ENCODE results near the gene SLC5A10.
A peak's percentile ranks its signal among the peaks of the same experiment; 100 is the strongest.

The SLC5A10 gene

DNA sequence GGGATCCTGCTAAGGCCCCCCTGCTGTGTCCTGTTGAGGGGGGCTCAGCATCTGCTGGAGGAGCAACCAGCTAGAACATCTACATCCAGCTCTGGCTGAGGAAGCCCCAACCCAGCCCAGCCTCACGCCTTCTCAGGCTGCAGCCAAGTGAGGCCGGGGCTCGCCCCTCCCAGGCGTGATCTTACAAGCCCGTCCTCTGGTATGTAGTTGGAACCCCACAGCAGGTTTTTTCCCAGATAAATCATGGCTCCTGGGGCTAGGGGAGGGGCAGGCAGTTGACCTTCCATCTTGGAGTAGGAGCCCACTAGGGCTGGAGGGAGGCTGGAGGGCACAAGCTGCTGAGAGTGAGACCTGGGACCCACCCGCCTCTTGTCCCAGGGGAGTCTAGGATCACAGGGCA, 47.9 kb downstream of the SLC5A10 start:
- Histone ChIP-seq H3K9me3 (ENCODE audit: control insufficient read depth in 2 of 2, low read length in 2 of 2) (no peaks in the 10 kb centered on the region), H3K27me3 (ENCODE audit: control insufficient read depth in 2 of 2, insufficient read depth in 2 of 2, low read length in 2 of 2) (no peaks in the 10 kb centered on the region), H3K4me3 (ENCODE audit: low read length in 2 of 2) (no peak overlapping the region), H3K4me1 (ENCODE audit: control insufficient read depth in 2 of 2, insufficient read depth in 2 of 2, low read length in 2 of 2) (peaks cover 40 to 57% of the 10 kb centered on the region in 2 donors), H3K36me3 (ENCODE audit: control insufficient read depth in 2 of 2, insufficient read depth in 2 of 2, low read length in 2 of 2) (peaks cover 4 to 7% of the 10 kb centered on the region in 2 donors), H3K9ac (ENCODE audit: low read depth in 1 of 2, low read length in 2 of 2) (no peak overlapping the region), H3K27ac (ENCODE audit: low read depth in 2 of 2, low read length in 2 of 2) (no peak overlapping the region)

DNA sequence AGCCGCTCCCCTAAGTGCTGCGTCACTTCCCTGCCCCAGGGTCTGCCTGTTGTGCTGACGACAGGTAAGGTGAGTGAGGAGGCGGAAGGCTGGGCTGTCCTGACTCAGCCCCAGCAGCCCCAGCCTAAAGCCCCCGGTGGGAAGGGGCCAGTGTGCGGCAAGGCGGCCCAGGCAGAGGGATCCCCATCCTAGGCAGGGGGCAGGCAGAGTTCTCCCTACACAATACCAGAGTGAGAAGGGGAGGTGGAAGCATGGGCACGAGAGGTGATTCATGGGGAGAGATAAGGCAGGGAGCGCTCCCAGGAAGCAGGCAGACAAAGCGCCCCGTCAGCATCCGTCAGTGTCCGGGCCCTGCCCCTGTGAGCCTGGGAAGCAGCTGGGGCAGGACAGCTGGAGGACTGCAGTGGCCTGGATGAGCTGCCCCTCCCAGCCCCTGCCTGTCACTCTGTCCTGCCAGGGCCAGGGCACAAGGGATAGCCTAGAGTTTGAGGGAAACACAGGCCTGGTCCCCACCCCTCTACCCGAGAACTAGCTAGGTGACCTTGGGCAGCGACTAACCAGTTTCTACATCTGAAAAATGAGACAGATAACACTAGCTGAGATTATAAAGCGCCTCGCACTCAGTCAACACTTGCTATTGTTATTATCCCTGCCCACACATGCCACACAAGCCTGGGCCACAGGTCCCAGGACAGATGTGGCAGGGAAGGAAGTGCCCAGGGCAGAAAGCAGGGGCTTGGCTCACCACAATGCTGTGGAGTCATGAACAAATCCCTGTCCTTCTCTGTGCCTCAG, 48.8 kb downstream of the SLC5A10 start:
- peaks cover 45 to 62% of the 10 kb centered on the region in 2 donors for H3K4me1 ChIP-seq (ENCODE audit: control insufficient read depth in 2 of 2, insufficient read depth in 2 of 2, low read length in 2 of 2)
- peaks cover 4 to 7% of the 10 kb centered on the region in 2 donors for H3K36me3 ChIP-seq (ENCODE audit: control insufficient read depth in 2 of 2, insufficient read depth in 2 of 2, low read length in 2 of 2)
- peak overlapping the region in 1 of 2 donors; percentile 37 for H3K4me3 ChIP-seq (ENCODE audit: low read length in 2 of 2)
- H3K27me3 ChIP-seq (ENCODE audit: control insufficient read depth in 2 of 2, insufficient read depth in 2 of 2, low read length in 2 of 2), result no peaks in the 10 kb centered on the region
- peak overlapping the region; percentile 63 to 85 for H3K27ac ChIP-seq (ENCODE audit: low read depth in 2 of 2, low read length in 2 of 2)
- peak overlapping the region; percentile 14 to 90 for H3K9ac ChIP-seq (ENCODE audit: low read depth in 1 of 2, low read length in 2 of 2)
- H3K9me3 ChIP-seq (ENCODE audit: control insufficient read depth in 2 of 2, low read length in 2 of 2), result no peaks in the 10 kb centered on the region

DNA sequence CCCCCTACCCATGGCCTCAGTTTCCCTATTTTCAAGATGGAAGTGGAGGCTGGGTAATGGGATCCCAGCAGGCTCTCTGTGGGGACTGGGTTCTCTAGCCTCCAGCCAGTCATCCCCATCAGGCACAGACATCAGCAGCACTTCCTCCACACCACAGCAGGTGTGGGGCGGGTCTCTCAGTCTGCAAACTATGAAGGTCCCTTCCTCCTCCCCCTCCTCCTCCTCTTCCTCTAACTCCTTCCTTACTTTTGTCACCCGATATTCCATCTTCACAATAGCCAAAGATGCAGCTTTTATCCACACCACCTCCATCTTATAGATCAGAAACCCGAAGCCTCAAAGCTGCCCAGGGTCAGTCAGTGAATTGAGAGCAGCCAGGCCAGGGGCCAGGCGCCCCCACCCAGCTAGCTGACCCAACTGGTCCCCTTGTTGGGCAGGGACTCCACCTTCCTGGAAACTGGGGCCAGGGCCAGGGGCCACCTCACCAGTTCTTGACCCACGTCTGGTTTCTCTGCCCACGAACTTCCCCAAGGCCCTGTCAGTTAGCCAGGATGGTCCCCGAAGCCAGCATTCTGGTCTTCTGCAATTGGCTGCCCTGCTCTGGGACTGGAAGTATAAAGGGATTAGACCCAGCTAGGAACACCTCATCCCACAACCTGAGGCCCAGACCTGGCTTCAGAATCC, 50.1 kb downstream of the SLC5A10 start:
- peaks cover 4% of the 10 kb centered on the region in 2 donors for H3K36me3 ChIP-seq (ENCODE audit: control insufficient read depth in 2 of 2, insufficient read depth in 2 of 2, low read length in 2 of 2)
- H3K4me1 ChIP-seq (ENCODE audit: control insufficient read depth in 2 of 2, insufficient read depth in 2 of 2, low read length in 2 of 2), result peaks cover 45 to 57% of the 10 kb centered on the region in 2 donors
- H3K9ac ChIP-seq (ENCODE audit: low read depth in 1 of 2, low read length in 2 of 2), result peak overlapping the region in 1 of 2 donors; percentile 90
- H3K27ac ChIP-seq (ENCODE audit: low read depth in 2 of 2, low read length in 2 of 2), result peak overlapping the region in 1 of 2 donors; percentile 28
- no peaks in the 10 kb centered on the region for H3K9me3 ChIP-seq (ENCODE audit: control insufficient read depth in 2 of 2, low read length in 2 of 2)
- peak overlapping the region; percentile 71 to 95 for H3K4me3 ChIP-seq (ENCODE audit: low read length in 2 of 2)
- no peaks in the 10 kb centered on the region for H3K27me3 ChIP-seq (ENCODE audit: control insufficient read depth in 2 of 2, insufficient read depth in 2 of 2, low read length in 2 of 2)

DNA sequence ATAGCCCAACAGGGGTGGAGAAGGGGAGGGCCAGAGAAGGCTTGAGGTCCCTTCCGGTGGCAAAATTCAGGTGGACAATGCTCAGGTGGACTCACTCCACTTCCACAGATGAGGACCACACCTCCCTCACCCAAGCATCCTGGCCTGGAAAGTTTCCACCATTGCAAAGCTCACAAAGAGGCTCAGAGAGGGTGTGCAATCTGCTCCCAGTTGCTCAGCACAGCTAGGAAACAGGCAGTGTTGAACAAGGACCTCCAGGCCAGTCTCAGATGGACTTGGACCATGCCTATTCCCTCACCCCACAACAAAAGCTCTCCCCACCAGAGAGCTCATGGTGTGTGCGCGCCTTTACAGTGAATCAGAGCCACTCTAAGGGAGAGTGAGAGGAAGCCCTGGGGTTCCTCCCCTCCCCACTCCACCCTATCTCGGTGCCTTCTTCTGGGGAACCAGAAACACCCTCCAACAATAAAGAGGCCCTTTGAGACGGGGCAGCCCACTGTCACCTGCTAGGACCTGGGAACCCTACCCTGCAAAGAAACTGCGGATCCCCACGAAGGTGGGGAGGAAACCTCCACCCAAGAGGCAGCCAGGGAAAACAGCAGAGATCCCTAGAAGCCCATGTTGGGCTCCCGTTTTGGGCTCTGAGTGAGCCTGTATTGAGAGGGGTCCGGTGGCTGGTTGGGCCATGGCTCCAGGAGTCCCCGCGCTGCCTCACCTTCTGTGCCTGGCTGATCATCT, 51.0 kb downstream of the SLC5A10 start:
- Histone ChIP-seq H3K27me3 (ENCODE audit: control insufficient read depth in 2 of 2, insufficient read depth in 2 of 2, low read length in 2 of 2) (no peaks in the 10 kb centered on the region), H3K4me3 (ENCODE audit: low read length in 2 of 2) (peak overlapping the region; percentile 71 to 95), H3K4me1 (ENCODE audit: control insufficient read depth in 2 of 2, insufficient read depth in 2 of 2, low read length in 2 of 2) (peaks cover 41 to 47% of the 10 kb centered on the region in 2 donors), H3K27ac (ENCODE audit: low read depth in 2 of 2, low read length in 2 of 2) (peak overlapping the region; percentile 80 to 91), H3K9ac (ENCODE audit: low read depth in 1 of 2, low read length in 2 of 2) (peak overlapping the region; percentile 74 to 90), H3K36me3 (ENCODE audit: control insufficient read depth in 2 of 2, insufficient read depth in 2 of 2, low read length in 2 of 2) (peaks cover 2 to 4% of the 10 kb centered on the region in 2 donors), H3K9me3 (ENCODE audit: control insufficient read depth in 2 of 2, low read length in 2 of 2) (no peaks in the 10 kb centered on the region)

GRCh38 chr17:19003543-19004420, 51.8 kb downstream of the SLC5A10 start:
- Histone ChIP-seq H3K27me3 (ENCODE audit: control insufficient read depth in 2 of 2, insufficient read depth in 2 of 2, low read length in 2 of 2) (no peaks in the 10 kb centered on the region), H3K4me3 (ENCODE audit: low read length in 2 of 2) (peak overlapping the region; percentile 79 to 95), H3K27ac (ENCODE audit: low read depth in 2 of 2, low read length in 2 of 2) (peak overlapping the region; percentile 82 to 91), H3K4me1 (ENCODE audit: control insufficient read depth in 2 of 2, insufficient read depth in 2 of 2, low read length in 2 of 2) (peaks cover 38 to 43% of the 10 kb centered on the region in 2 donors), H3K9ac (ENCODE audit: low read depth in 1 of 2, low read length in 2 of 2) (peak overlapping the region; percentile 74 to 90), H3K9me3 (ENCODE audit: control insufficient read depth in 2 of 2, low read length in 2 of 2) (no peaks in the 10 kb centered on the region), H3K36me3 (ENCODE audit: control insufficient read depth in 2 of 2, insufficient read depth in 2 of 2, low read length in 2 of 2) (peaks cover 2 to 4% of the 10 kb centered on the region in 2 donors)

DNA sequence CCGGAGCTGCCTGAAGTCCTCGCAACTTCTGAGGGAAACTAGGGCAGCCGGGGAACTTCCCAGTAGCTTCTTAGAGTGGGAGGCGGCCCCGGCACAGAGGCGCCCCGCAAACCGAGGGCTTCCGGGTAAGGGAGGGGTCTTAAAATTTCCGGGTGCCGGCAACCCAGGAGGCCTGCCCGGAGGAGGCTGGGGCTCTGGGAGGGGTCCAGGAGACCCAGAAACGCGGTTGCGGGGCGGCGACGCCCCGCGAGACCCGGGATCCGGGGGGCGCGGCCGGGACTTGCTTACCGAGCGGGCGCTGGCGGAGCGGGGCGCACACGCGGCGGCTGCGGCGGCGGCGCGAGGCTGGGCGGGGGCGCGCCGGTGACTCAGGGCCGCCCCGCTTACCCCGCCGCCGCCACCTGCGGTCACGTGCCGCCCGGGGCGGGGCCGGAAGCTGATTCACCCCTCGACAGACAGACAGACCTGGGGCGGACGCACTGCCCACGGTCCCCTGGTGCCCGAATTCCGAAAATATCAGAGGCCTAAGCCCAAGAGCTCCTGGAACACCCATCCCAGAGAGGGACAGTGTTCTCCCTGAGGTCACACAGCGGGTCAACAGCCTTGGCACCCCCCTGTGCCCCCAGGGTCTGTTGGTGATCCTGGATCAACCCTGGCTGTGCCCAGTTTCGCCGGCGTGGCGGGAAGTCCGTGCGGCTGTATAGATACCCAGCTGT, 52.6 kb downstream of the SLC5A10 start, which contains the start of gene FAM83G:
FAM83G (minus strand) TSS at position 344 of the 716 bp plus-strand sequence. CDS start 723 bp downstream, outside the sequence.
- Histone ChIP-seq H3K27me3 (ENCODE audit: control insufficient read depth in 2 of 2, insufficient read depth in 2 of 2, low read length in 2 of 2) (no peaks in the 10 kb centered on the region), H3K9ac (ENCODE audit: low read depth in 1 of 2, low read length in 2 of 2) (peak within 1 kb of the TSS; percentile 85 to 90), H3K4me1 (ENCODE audit: control insufficient read depth in 2 of 2, insufficient read depth in 2 of 2, low read length in 2 of 2) (peaks cover 38 to 43% of the 10 kb centered on the region in 2 donors), H3K4me3 (ENCODE audit: low read length in 2 of 2) (peak within 1 kb of the TSS; percentile 79 to 95), H3K9me3 (ENCODE audit: control insufficient read depth in 2 of 2, low read length in 2 of 2) (no peaks in the 10 kb centered on the region), H3K27ac (ENCODE audit: low read depth in 2 of 2, low read length in 2 of 2) (peak within 1 kb of the TSS; percentile 88 to 91), H3K36me3 (ENCODE audit: control insufficient read depth in 2 of 2, insufficient read depth in 2 of 2, low read length in 2 of 2) (peaks cover 0 to 4% of the 10 kb centered on the region in 2 donors)

DNA sequence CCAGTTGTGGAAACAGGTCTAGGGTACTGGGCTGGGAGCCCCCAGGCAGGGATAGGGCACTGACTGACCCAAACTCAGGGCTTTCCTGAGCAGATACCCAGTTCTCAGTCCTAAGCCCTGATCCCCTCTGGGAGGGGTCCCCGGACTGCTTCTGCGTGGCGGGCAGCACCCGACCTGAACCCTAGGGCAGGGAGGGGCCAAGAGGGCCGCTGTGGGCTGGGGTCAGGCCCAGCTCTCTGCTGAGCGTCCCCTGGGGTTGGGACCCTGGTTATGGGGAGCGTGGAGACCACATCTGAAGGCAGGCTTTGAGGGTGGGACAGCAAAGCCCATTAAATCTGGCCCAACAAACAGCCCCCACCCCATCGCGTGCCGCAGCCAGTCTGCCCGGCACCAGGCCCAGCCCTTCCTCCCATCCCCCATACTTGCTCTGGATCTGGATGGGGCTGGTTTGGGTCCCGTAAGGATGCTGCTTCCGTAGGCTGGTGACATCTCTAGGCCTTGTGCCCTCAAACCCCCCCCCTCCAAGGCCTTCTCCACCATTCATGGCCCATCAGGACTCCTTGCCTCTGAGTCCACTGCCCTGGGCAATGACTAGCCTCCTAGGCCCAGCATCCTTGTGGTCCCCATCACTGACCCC, 53.3 kb downstream of the SLC5A10 start:
- H3K4me3 ChIP-seq (ENCODE audit: low read length in 2 of 2), result peak overlapping the region; percentile 79 to 95

GRCh38 chr17:19005789-19006430, 53.9 kb downstream of the SLC5A10 start:
- H3K27ac ChIP-seq (ENCODE audit: low read depth in 2 of 2, low read length in 2 of 2), result no peak overlapping the region
- H3K9me3 ChIP-seq (ENCODE audit: control insufficient read depth in 2 of 2, low read length in 2 of 2), result no peaks in the 10 kb centered on the region
- no peak overlapping the region for H3K4me3 ChIP-seq (ENCODE audit: low read length in 2 of 2)
- H3K27me3 ChIP-seq (ENCODE audit: control insufficient read depth in 2 of 2, insufficient read depth in 2 of 2, low read length in 2 of 2), result no peaks in the 10 kb centered on the region
- no peaks in the 10 kb centered on the region for H3K36me3 ChIP-seq (ENCODE audit: control insufficient read depth in 2 of 2, insufficient read depth in 2 of 2, low read length in 2 of 2)
- peaks cover 40 to 43% of the 10 kb centered on the region in 2 donors for H3K4me1 ChIP-seq (ENCODE audit: control insufficient read depth in 2 of 2, insufficient read depth in 2 of 2, low read length in 2 of 2)
- no peak overlapping the region for H3K9ac ChIP-seq (ENCODE audit: low read depth in 1 of 2, low read length in 2 of 2)

More for the DNA sequence above, 53.3 kb downstream of the SLC5A10 start:
- H3K27me3 ChIP-seq (ENCODE audit: control insufficient read depth in 2 of 2, insufficient read depth in 2 of 2, low read length in 2 of 2), result no peaks in the 10 kb centered on the region
- H3K9ac ChIP-seq (ENCODE audit: low read depth in 1 of 2, low read length in 2 of 2), result peak overlapping the region; percentile 85 to 86
- no peaks in the 10 kb centered on the region for H3K36me3 ChIP-seq (ENCODE audit: control insufficient read depth in 2 of 2, insufficient read depth in 2 of 2, low read length in 2 of 2)
- H3K4me1 ChIP-seq (ENCODE audit: control insufficient read depth in 2 of 2, insufficient read depth in 2 of 2, low read length in 2 of 2), result peaks cover 40 to 41% of the 10 kb centered on the region in 2 donors
- H3K9me3 ChIP-seq (ENCODE audit: control insufficient read depth in 2 of 2, low read length in 2 of 2), result no peaks in the 10 kb centered on the region
- peak overlapping the region; percentile 88 to 91 for H3K27ac ChIP-seq (ENCODE audit: low read depth in 2 of 2, low read length in 2 of 2)
